Skin of body (tissue), 2 donors: Measurements from ENCODE around the gene AFF2. TPM values are rescaled to one million over a fixed set of nuclear protein-coding genes. Genes with fewer than 3 reads are reported as not detected.

ENCODE experiments used
- DNase-seq: peaks from one replicate; lab custom pipeline; 2025; lab: John Stamatoyannopoulos, UW
- total RNA-seq: library from RNA; depleted of rRNA; stranded (reverse); fragments of >200 nt; gene quantifications from one replicate; pipeline ENCODE4 v1.2.3, GENCODE V29; 2014

AFF2 gene
- total RNA-seq, 1 donor from 2014 or later: 5.9 TPM

DNA sequence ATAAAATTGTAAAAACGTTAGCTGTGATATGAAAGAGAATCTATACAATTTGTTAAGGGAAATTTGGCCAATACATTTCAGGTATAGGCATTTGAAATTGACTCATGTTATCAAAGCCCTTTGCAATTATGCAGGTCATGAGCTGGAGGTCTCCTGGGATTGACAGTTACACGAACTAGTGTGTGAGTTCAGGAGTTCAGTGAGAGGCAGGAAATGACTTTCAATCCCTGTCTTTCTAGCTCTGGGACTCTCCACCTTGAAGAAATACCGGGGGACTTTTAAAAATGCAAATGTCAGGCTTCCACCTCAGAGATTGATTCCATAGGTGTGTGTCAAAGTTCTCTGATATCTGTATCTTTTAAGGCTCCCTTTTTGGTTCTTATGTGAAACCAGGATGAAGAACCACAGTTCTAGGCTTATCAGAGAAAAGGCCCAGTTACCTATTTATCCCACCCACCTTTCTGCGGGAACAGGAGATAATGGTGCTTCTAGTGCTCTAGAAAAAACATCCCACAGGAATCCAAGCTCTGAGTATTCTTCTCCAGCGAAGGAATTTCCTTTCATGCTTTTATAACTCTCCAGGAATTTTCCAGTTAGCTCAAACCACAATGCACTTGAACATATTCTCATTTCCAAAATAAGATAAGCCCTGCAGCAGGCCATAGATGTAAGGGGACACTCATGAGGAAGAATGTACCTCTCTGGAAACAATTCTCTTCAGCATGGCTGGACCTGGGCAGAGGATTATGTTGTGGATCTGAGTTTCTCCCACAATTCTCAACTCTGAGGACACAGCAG lies 503.6 kb downstream of the AFF2 start:
- no peak for DNase-seq

- DNase-seq: no peak
These were observed 504.5 kb downstream of the AFF2 start for GRCh38 chrX:149004936-149005335.

DNA sequence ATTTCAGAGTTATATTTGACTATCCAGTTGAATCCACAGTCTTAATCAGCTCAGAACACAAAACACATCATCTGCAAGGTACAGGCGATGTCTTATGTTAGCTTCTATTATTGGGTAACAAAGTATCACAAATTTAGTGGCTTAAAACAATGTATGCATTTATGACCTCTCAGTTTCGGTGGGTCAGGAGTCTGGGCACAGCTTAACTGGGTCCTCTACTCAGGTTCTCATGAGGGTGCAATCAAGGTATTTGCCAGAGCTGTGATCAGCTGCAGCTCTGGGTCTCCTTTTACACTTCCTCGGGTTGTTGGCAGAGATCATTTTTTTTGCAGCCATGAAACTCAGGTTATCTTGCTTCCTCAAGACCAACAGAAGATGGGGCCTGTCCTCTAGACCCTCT lies 505.8 kb downstream of the AFF2 start:
- no peak for DNase-seq

- no peak for DNase-seq
These were observed 507.0 kb downstream of the AFF2 start for GRCh38 chrX:149007423-149007822.

DNA sequence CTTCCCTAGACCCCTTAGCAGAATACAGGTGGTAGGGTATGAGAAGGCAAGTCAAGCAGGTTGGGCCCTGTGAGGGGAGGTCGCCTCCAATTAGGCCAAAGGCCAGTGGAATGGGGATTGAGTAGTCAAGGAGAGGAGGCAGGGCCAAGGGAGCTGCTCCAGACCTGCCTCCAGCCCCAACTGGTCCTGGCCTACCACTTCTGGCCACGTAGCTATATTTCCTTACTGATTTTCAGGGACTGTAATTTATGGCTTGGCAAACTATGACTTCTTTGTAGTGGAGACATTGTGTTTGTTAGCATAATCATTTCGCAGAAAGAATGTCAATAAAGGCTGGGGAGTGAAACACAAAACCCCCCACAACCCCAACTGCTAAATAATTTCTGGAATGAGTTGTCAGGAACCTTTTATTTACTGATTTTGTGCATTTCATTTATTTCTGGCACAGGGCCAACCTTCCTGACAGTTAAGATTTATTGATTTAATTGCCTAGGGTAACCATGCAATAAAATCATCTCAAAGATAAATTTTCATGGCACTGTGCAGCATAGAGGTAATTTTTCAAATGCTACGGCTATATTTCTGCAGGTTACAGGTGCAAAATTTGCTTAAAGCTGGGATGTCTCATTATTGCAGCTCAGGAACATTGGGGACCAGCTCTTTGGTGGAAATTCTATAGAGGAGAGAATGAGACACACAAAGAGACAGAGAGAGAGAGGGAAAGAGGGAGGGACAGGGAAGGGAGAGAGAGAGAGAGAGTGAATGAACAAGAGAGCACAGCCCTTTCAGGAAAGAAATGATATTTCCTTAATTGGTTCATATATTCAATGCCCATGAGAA lies 509.8 kb downstream of the AFF2 start:
- DNase-seq: no peak

DNA sequence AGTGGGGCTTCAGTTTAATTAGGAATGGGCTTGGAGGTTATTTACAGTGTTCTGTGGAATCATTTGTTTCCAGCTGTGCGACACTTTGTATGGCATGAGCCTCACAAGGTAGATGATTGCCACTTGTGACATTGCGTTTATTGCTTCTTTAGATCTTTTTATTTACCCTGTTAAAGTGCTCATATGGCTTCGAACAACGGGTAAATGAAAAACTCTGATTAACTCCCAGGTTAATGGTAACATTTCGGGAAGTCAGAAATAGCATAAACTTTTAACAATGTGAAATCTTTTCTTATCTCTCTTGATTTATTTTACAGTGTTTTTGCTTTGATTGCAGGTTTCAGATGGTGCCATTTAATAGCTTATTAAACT lies 510.4 kb downstream of the AFF2 start:
- DNase-seq: no peak

DNA sequence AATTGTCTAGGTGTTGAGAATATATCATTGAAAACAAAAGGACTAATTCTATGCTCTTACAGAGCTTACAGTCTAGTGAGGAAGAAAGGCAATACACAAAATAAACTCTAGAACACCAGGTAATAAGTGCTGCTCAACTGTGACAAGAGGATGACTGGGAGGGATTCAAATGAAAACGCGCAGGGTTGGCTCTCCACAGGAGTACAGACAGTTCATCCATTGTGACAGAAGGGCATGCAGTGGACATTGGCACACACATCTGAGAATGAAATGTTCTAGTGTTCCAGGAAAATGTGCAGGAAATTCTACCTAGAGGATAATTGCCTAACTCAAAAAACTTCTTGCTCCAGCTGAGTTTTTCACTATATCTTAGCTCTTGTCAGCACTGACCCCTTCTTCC lies 512.7 kb downstream of the AFF2 start:
- DNase-seq: no peak

GRCh38 chrX:149021159-149021558 lies 520.7 kb downstream of the AFF2 start:
- DNase-seq: no peak

GRCh38 chrX:149022485-149022884 lies 522.1 kb downstream of the AFF2 start:
- DNase-seq: no peak

- DNase-seq: no peak
These were observed 532.0 kb downstream of the AFF2 start for GRCh38 chrX:149032449-149032848.

DNA sequence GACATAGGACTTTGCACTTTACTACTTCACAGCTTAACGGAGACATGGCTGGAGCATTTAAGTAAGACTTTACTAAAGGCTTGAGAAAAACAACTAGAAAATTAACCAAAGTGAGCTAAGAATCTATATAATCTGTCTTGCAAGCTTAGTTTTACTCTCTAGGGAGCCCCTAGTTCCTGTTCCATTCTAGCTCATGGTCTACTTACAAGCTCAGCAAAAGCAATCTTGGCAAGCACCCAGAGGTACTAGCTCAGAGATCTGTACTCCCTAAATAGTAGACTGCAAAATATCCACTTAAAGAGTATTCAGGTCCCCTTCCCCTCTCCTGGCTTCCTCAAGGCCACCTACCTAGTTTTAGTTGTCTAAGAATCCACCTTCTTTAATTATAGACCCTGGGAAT lies 535.7 kb downstream of the AFF2 start:
- peak; percentile 32 for DNase-seq

DNA sequence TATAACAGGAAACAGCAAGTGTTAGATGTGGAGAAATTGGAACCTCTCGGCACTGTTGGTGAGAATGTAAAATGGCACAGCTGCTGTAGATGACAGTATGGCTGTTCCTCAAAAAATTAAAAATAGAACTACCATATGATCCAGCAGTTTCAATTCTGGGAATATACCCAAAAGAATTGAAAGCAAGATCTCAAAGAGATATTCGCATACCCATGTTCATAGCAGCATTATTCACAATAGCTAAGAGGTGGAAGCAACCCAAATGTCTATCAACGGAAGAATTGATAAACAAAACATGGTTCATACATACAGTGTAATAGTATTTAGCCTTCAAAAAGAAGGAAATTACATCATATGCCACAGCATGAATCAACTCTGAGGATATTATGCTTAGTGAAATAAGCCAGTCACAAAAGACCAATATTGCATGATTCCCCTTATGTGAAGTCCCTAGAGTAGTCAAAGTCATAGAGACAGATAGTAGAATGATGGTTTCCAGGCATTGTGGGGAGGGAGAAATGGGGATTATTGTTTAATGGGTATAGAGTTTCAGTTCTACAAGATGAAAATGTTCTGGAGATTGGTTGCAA lies 537.0 kb downstream of the AFF2 start:
- peak; percentile 1 for DNase-seq

- no peak for DNase-seq
These were observed 538.6 kb downstream of the AFF2 start for GRCh38 chrX:149039057-149039456.

- no peak for DNase-seq
These were observed 540.6 kb downstream of the AFF2 start for GRCh38 chrX:149040873-149041535.

DNA sequence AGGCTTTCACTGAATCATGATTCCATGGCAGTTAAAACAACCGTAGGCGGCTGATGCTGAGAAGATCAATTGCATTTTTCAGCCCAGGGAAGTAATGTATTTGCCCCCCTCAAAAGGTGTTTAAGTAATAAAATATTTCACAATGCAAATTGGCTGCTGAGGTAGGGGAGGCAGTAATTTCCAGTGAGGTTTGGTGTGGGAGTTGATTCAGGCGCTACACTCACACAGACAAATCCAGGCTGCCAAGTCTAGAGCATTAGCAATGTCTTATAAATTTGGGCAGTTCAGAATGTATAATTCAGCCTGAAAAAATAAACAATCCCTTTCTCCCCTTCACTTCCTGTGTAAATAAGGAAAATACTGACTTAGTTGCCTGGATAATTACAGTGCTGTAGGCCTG lies 543.0 kb downstream of the AFF2 start:
- no peak for DNase-seq

GRCh38 chrX:149044471-149044870 lies 544.1 kb downstream of the AFF2 start:
- no peak for DNase-seq

- DNase-seq: no peak
These were observed 545.3 kb downstream of the AFF2 start for GRCh38 chrX:149045645-149046210.
